DND-41 (cell line): ENCODE data around the gene SETDB1.

Source experiments
- ATAC-seq: fragments of 200-7000 bp; cut with Tn5 transposase; 3 replicates; pipeline ENCODE4 v1.9.1; 2021; ENCODE audit warnings: low read depth; ENCODE audit not compliant: insufficient read depth
- DNase-seq: peaks from one replicate; pipeline ENCODE4 v3.0.0-alpha.2; 2020
- H2AFZ ChIP-seq: 2 replicates; pipeline ENCODE4 v1.6.0; 2012; ENCODE audit warnings: low read depth, low read length
- H3K27ac ChIP-seq: 2 replicates; pipeline ENCODE4 v1.5.1; 2012; ENCODE audit warnings: low read length, inconsistent platforms
- H3K27me3 ChIP-seq: fragments of 200-600 bp; sonication (generic); 2 replicates; pipeline ENCODE4 v1.6.0; 2012; ENCODE audit warnings: low read length, mild to moderate bottlenecking, inconsistent platforms; ENCODE audit not compliant: insufficient read depth, poor library complexity
- H3K36me3 ChIP-seq: 2 replicates; pipeline ENCODE4 v1.5.1; 2012; ENCODE audit warnings: low read length, inconsistent platforms; ENCODE audit not compliant: insufficient read depth
- H3K4me1 ChIP-seq: 2 replicates; pipeline ENCODE4 v1.5.1; 2012; ENCODE audit warnings: mild to moderate bottlenecking, low read length; ENCODE audit not compliant: insufficient read depth
- H3K4me2 ChIP-seq: 2 replicates; pipeline ENCODE4 v1.6.0; 2012; ENCODE audit warnings: mild to moderate bottlenecking, moderate library complexity, low read length, inconsistent platforms; ENCODE audit not compliant: insufficient read depth
- H3K4me3 ChIP-seq, 2 experiments: fragments of 200-600 bp in 1 of 2; shearing (Covaris generic) in 1 of 2; 2 replicates each; pipeline ENCODE4 v1.5.1; 2012 to 2016; ENCODE audit warnings: inconsistent platforms in 2 of 2, low read length in 2 of 2, mild to moderate bottlenecking in 2 of 2, low read depth in 1 of 2, moderate library complexity in 1 of 2
- H3K79me2 ChIP-seq: 2 replicates; pipeline ENCODE4 v1.6.0; 2012; ENCODE audit warnings: low read length, inconsistent platforms; ENCODE audit not compliant: insufficient read depth
- H3K9ac ChIP-seq: 2 replicates; pipeline ENCODE4 v1.6.0; 2012; ENCODE audit warnings: low read depth, mild to moderate bottlenecking, inconsistent platforms, low read length, moderate library complexity
- H3K9me3 ChIP-seq: 2 replicates; pipeline ENCODE4 v1.5.1; 2012; ENCODE audit warnings: low read length, moderate library complexity, mild to moderate bottlenecking, inconsistent platforms; ENCODE audit not compliant: insufficient read depth, severe bottlenecking
- H4K20me1 ChIP-seq: 2 replicates; pipeline ENCODE4 v1.6.0; 2012; ENCODE audit warnings: low read length; ENCODE audit not compliant: insufficient read depth
- EZH2 ChIP-seq: IDR thresholded peaks from 3 replicates; pipeline ENCODE4 v1.6.1; 2012; ENCODE audit warnings: borderline replicate concordance, low read depth, mild to moderate bottlenecking, moderate library complexity, low read length, inconsistent platforms; ENCODE audit not compliant: severe bottlenecking
- TF ChIP-seq, protein P1 (sequence below): IDR thresholded peaks from 2 replicates; pipeline ENCODE4 v1.5.1; 2012; ENCODE audit warnings: borderline replicate concordance, low read length, moderate library complexity, mild to moderate bottlenecking; ENCODE audit not compliant: poor library complexity, severe bottlenecking; ENCODE audit errors: extremely low read depth

The SETDB1 gene

DNA sequence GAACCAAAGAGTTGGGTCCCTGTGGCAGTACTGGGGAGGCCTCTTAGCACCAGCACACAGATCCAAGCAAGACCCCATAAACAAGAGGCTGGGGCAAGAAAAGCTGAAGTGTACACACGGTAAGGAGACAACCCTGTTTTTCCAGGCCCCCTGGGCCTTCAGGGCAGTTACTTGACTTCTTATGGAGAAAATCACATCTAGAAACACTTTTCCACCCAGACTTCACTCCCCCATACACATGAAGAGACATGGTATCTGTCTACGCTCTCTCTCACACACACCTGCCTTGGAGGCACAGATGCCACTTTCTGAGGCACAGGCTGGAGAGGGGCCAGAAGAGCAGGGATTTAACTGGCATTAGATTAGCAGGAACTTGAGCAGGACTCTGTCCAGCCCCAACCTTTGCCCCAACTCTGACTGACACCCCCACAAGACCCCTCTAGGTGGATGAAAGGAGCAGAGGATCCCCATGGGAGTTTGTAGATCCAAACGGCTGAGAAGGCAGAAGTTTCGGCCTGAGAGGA lies 46.3 kb downstream of the SETDB1 start:
- Histone ChIP-seq H3K27me3 (no peaks in the 10 kb centered on the region), H2AFZ (no peak overlapping the region), H3K27ac (peak overlapping the region; percentile 77; the same call in 1 of the 2 replicates), H3K4me2 (peak overlapping the region; percentile 95), H3K9me3 (no peaks in the 10 kb centered on the region), H4K20me1 (peaks cover 54% of the 10 kb centered on the region), H3K9ac (peak overlapping the region; percentile 91), H3K36me3 (peaks cover 38% of the 10 kb centered on the region), H3K4me3 (peak overlapping the region in 1 of 2 experiments; percentile 67; a peak in 2 of 4 replicates), H3K79me2 (peaks cover 73% of the 10 kb centered on the region), H3K4me1 (peaks cover 45% of the 10 kb centered on the region)
- TF ChIP-seq, protein P1, sequence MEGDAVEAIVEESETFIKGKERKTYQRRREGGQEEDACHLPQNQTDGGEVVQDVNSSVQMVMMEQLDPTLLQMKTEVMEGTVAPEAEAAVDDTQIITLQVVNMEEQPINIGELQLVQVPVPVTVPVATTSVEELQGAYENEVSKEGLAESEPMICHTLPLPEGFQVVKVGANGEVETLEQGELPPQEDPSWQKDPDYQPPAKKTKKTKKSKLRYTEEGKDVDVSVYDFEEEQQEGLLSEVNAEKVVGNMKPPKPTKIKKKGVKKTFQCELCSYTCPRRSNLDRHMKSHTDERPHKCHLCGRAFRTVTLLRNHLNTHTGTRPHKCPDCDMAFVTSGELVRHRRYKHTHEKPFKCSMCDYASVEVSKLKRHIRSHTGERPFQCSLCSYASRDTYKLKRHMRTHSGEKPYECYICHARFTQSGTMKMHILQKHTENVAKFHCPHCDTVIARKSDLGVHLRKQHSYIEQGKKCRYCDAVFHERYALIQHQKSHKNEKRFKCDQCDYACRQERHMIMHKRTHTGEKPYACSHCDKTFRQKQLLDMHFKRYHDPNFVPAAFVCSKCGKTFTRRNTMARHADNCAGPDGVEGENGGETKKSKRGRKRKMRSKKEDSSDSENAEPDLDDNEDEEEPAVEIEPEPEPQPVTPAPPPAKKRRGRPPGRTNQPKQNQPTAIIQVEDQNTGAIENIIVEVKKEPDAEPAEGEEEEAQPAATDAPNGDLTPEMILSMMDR: no peak
- TF ChIP-seq EZH2: no peak
- no peak for ATAC-seq
- no peak for DNase-seq

DNA sequence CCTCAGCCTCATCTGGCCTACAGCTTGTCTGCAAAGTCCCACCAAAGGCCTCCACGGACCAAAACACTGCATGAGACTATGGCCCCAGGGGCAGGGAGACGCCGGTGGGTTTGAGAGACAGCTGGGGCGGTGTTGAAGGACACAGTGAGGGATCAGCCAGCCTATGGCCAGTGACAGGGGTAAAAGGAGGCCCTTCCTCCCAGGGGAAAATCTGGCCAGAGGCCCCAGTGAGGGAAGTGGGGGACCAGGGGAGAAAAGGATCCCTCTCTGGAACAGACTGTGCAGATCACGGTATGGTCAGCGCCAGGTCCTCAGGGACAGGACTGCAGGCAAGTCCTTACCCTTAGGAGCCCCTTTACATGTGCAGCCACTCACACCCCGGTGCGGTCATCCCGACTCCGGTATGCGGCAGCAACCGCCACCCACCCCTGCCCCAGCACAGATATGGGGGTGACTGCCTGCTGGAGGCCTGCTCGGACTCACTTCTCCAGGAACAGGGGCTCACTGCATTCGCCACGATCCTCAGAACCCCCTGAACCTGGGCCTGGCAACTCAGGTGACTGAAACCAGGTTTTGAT lies 47.2 kb downstream of the SETDB1 start:
- H3K36me3 ChIP-seq: peaks cover 29% of the 10 kb centered on the region
- peaks cover 71% of the 10 kb centered on the region for H3K79me2 ChIP-seq
- TF ChIP-seq, protein P1: no peak
- TF ChIP-seq EZH2: no peak
- peak overlapping the region; percentile 77 for H3K27ac ChIP-seq
- H3K9me3 ChIP-seq: no peaks in the 10 kb centered on the region
- H4K20me1 ChIP-seq: peaks cover 48% of the 10 kb centered on the region
- peak overlapping the region; percentile 56 to 67; a peak in 3 of 4 replicates for H3K4me3 ChIP-seq
- no peaks in the 10 kb centered on the region for H3K27me3 ChIP-seq
- H3K4me2 ChIP-seq: peak overlapping the region; percentile 95
- ATAC-seq: peak; percentile 0; the same call in 1 of the 3 replicates
- H3K9ac ChIP-seq: peak overlapping the region; percentile 91
- no peak for DNase-seq
- H3K4me1 ChIP-seq: peaks cover 46% of the 10 kb centered on the region
- peak overlapping the region; percentile 78 for H2AFZ ChIP-seq

DNA sequence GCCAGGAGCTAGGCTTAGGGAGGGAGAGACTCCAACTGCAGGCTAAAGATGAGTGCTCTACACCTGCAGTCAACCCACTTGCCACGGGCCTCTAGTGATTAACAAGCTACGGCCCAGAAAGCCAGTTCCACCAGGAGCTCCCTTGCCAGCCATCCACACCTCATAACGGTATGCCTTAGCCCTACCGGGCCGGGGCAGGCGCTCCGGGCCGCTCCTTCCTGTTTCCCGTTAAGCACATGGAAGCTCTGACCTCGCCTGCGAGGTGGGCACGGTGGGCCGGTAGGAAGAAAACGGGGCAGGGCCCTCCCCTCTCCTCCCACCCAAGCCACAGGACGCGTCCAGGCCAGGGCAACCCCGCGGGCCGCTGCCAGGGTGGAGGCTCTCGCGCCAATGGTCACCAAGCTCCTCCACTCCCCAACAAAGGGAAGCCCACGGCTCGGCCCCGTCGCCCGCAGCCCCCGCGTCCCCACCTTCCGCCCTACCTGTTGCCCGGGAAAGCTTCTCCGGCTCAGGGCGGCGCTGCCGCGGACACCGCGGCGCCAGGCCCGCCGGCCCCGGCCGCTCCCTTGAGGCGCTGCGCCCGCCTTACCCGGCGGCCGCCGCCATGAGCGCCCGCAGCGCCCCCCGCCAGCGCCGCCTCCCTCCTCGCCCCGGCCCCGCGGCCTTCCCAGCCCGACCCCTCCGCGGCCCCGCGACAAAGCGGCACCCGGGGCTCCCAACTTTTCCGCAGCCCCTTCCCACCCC lies 47.8 kb downstream of the SETDB1 start:
- peak overlapping the region; percentile 56 to 67 for H3K4me3 ChIP-seq
- H3K9ac ChIP-seq: peak overlapping the region; percentile 91
- peak; percentile 49 for ATAC-seq
- H3K27me3 ChIP-seq: no peaks in the 10 kb centered on the region
- H4K20me1 ChIP-seq: peaks cover 41% of the 10 kb centered on the region
- peaks cover 22% of the 10 kb centered on the region for H3K36me3 ChIP-seq
- peaks cover 46% of the 10 kb centered on the region for H3K4me1 ChIP-seq
- no peak for TF ChIP-seq EZH2
- TF ChIP-seq, protein P1: no peak
- H3K4me2 ChIP-seq: peak overlapping the region; percentile 95
- DNase-seq: peak; percentile 59
- peak overlapping the region; percentile 78 for H2AFZ ChIP-seq
- H3K27ac ChIP-seq: peak overlapping the region; percentile 77
- H3K79me2 ChIP-seq: peaks cover 65% of the 10 kb centered on the region
- no peaks in the 10 kb centered on the region for H3K9me3 ChIP-seq
